OCI-LY3 (cell line): ENCODE data around the gene CASP7.

Source experiments
- CTCF ChIP-seq: fragments of 200-600, 300-600 bp; sonication (generic); IDR thresholded peaks from 2 replicates; pipeline ENCODE4 v1.5.1; 2014; ENCODE audit warnings: antibody characterized with exemption, low read length, low read depth
- EZH2phosphoT487 ChIP-seq: fragments of 200-600 bp; shearing (Covaris generic); IDR thresholded peaks from 2 replicates; pipeline ENCODE4 v1.6.1; 2018; ENCODE audit warnings: antibody characterized with exemption, mixed run types, low read depth

- TF ChIP-seq CTCF (no peak), EZH2phosphoT487 (no peak)
These were observed 2.1 kb downstream of the CASP7 start for GRCh38 chr10:113681533-113682470.
